GM12865 (cell line): ENCODE measurements around the gene FAM169A.
A peak's percentile ranks its signal among the peaks of the same experiment; 100 is the strongest.
"Not testable (repeated sequence)": the region's sequence is repeated elsewhere in the genome, so short reads cannot be mapped to it uniquely, and the experiment has no call there.

Source experiments
- DNase-seq: peaks from one replicate; pipeline ENCODE4 v3.0.0; 2010; ENCODE audit warnings: low read depth
- H3K4me3 ChIP-seq: 2 replicates; pipeline ENCODE4 v1.5.1; 2011; ENCODE audit warnings: mild to moderate bottlenecking, low read depth, low read length, control low read depth
- CTCF ChIP-seq: IDR thresholded peaks from 2 replicates; pipeline ENCODE4 v1.5.1; 2011; ENCODE audit warnings: low read length, control low read depth, low read depth, inconsistent platforms; ENCODE audit not compliant: insufficient read depth; ENCODE audit errors: missing control alignments

The FAM169A gene

GRCh38 chr5:74865804-74866595 lies at the start of gene FAM169A:
Gene FAM169A (minus strand): TSS chr5:74866387. CDS start chr5:74841676, 24,711 bp downstream.
- DNase-seq, result no peak
- H3K4me3 ChIP-seq, result no peak within 1 kb of the TSS
- no peak for TF ChIP-seq CTCF

- H3K4me3 ChIP-seq, result no peak overlapping the region
- no peak for DNase-seq
- TF ChIP-seq CTCF, result no peak
These were observed 49.3 kb upstream of the FAM169A start for GRCh38 chr5:74915488-74915887.

GRCh38 chr5:74911421-74911820 lies 45.2 kb upstream of the FAM169A start:
- DNase-seq, H3K4me3 ChIP-seq: not testable (repeated sequence)

- H3K4me3 ChIP-seq, DNase-seq: not testable (repeated sequence)
These were observed 43.7 kb upstream of the FAM169A start for GRCh38 chr5:74909888-74910287.

- not testable (repeated sequence) for H3K4me3 ChIP-seq, DNase-seq
These were observed 42.0 kb upstream of the FAM169A start for GRCh38 chr5:74908237-74908636.

- not testable (repeated sequence) for H3K4me3 ChIP-seq, DNase-seq
These were observed 38.5 kb upstream of the FAM169A start for GRCh38 chr5:74904713-74905112.

GRCh38 chr5:74903165-74903787 lies 37.1 kb upstream of the FAM169A start:
- TF ChIP-seq CTCF, result peak; percentile 46
- no peak overlapping the region for H3K4me3 ChIP-seq
- peak; percentile 36 for DNase-seq

GRCh38 chr5:74897049-74897448 lies 30.9 kb upstream of the FAM169A start:
- no peak for TF ChIP-seq CTCF
- H3K4me3 ChIP-seq, result no peak overlapping the region
- no peak for DNase-seq

GRCh38 chr5:74895906-74896305 lies 29.7 kb upstream of the FAM169A start:
- DNase-seq, result no peak
- H3K4me3 ChIP-seq, result no peak overlapping the region
- no peak for TF ChIP-seq CTCF
